T-cell (primary cell): ENCODE results near the gene TRAPPC3L. TPM values are rescaled to one million over a fixed set of nuclear protein-coding genes. Genes with fewer than 3 reads are reported as not detected.

Experiments used
- ATAC-seq, 4 experiments: fragments of 200-7000 bp in 3 of 4; fragments of 150-1000 bp in 1 of 4; cut with Tn5 transposase; replicated peaks in 1 of 4; 1 replicate in 3 of 4; 2 replicates in 1 of 4; pipeline ENCODE4 v1.10.0; 2021; ENCODE audit warnings: moderate library complexity in 3 of 4, mild to moderate bottlenecking in 2 of 4, moderate number of reproducible peaks in 1 of 4
- CTCF ChIA-PET, 2 donors: fragments of 300-600 bp; sonication (Branson Sonifier 250); formaldehyde crosslinking; loops; one replicate each; lab custom pipeline; 2022; ENCODE audit warnings: antibody characterized with exemption in 2 of 2; lab: Charles Lee
- POLR2A ChIA-PET, 2 donors: fragments of 300-600 bp; sonication (Branson Sonifier 250); formaldehyde crosslinking; loops; one replicate each; lab custom pipeline; 2022; ENCODE audit warnings: antibody characterized with exemption in 2 of 2; lab: Charles Lee
- DNase-seq, 35 experiments: peaks; one replicate each; pipeline versions ENCODE4 v3.0.0 to v3.0.0-alpha.2; 2013 to 2023
- H3K27ac ChIP-seq: one replicate; pipeline ENCODE4 v1.5.1; 2013; ENCODE audit warnings: low read length
- H3K27me3 ChIP-seq, 2 experiments: replicated peaks in 1 of 2; 1 replicate in 1 of 2; 2 replicates in 1 of 2; pipeline versions ENCODE4 v1.6.1 to v1.7.0; 2013; ENCODE audit warnings: low read length in 1 of 2, mixed read lengths in 1 of 2; ENCODE audit not compliant: control insufficient read depth in 2 of 2, insufficient read depth in 2 of 2; ENCODE audit errors: extremely low read depth in 1 of 2
- H3K36me3 ChIP-seq, 2 donors: 1 replicate in 1 of 2; 2 replicates in 1 of 2; pipeline versions ENCODE4 v1.6.1 to v1.7.0; 2013; ENCODE audit warnings: low read length in 1 of 2; ENCODE audit not compliant: control insufficient read depth in 2 of 2, insufficient read depth in 1 of 2; ENCODE audit errors: extremely low read depth in 1 of 2
- H3K4me1 ChIP-seq, 2 experiments: 1 replicate in 1 of 2; 2 replicates in 1 of 2; pipeline versions ENCODE4 v1.6.1 to v1.7.0; 2013; ENCODE audit warnings: low read length in 2 of 2, mixed read lengths in 1 of 2; ENCODE audit not compliant: insufficient read depth in 2 of 2, control insufficient read depth in 1 of 2; ENCODE audit errors: extremely low read depth in 1 of 2
- H3K4me3 ChIP-seq, 2 donors: 1 replicate in 1 of 2; 2 replicates in 1 of 2; pipeline versions ENCODE4 v1.5.1 to v1.7.0; 2013; ENCODE audit warnings: mild to moderate bottlenecking in 2 of 2, low read length in 1 of 2, moderate library complexity in 1 of 2; ENCODE audit not compliant: control insufficient read depth in 1 of 2; ENCODE audit errors: extremely low read depth in 1 of 2
- H3K9me3 ChIP-seq: 2 replicates; pipeline ENCODE4 v1.7.0; 2013
- H3K27ac Mint-ChIP-seq, 2 donors: one replicate each; pipeline ENCODE4 v1.8.0; 2020 to 2021; ENCODE audit warnings: mild to moderate bottlenecking in 2 of 2, mixed read lengths in 2 of 2
- H3K27me3 Mint-ChIP-seq, 2 donors: one replicate each; pipeline ENCODE4 v1.8.0; 2021 to 2022; ENCODE audit warnings: mixed read lengths in 2 of 2
- H3K36me3 Mint-ChIP-seq: one replicate; pipeline ENCODE4 v1.8.0; 2021; ENCODE audit warnings: mixed read lengths
- H3K4me1 Mint-ChIP-seq, 3 donors: one replicate each; pipeline ENCODE4 v1.8.0; 2020 to 2022; ENCODE audit warnings: mixed read lengths in 3 of 3, mild to moderate bottlenecking in 1 of 3
- H3K4me3 Mint-ChIP-seq, 3 donors: one replicate each; pipeline ENCODE4 v1.8.0; 2020 to 2022; ENCODE audit warnings: mild to moderate bottlenecking in 3 of 3, mixed read lengths in 3 of 3, moderate library complexity in 3 of 3
- H3K9me3 Mint-ChIP-seq, 3 donors: one replicate each; pipeline ENCODE4 v1.8.0; 2020 to 2022; ENCODE audit warnings: mixed read lengths in 3 of 3
- WGBS: methylation state at CpG from one replicate; pipeline ENCODE4 v1.1.5; 2013; ENCODE audit warnings: missing lambda C conversion rate; ENCODE audit not compliant: insufficient coverage; 5-methylcytosine and 5-hydroxymethylcytosine counted together
- total RNA-seq, 35 experiments: library from RNA in 6 of 35; stranded (reverse) in 6 of 35; fragments of 120-200 nt in 1 of 35; gene quantifications; one replicate each; pipeline versions ENCODE4 v1.2.1 to v1.2.4 and lab custom pipeline; 2013 to 2026

The TRAPPC3L gene
- total RNA-seq, 5 donors from 2014 or later (not counting 1 experiment from before 2014, with no cell fraction given), result not detected

DNA sequence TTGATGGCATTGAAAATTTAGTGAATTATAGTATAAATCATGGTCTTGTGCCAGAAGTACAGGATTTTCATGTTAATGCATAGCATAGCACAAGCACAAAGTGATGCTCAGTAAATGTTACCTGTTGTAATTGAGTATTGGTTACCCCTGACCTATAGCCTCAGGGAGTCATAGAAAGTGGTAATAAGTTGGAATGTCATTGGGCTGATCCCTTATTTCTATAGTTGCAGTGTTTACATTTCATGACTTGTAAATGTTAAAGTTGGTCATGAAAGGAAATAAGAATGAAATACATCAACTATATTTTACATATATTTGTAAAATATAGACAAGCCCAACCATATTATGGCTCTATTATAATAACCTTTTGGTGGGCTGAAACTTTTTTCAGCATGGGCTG, 32.9 kb upstream of the TRAPPC3L start:
- POLR2A ChIA-PET, result no interaction called here
- H3K27me3 Mint-ChIP-seq, result no peaks in the 10 kb centered on the region
- no peaks in the 10 kb centered on the region for H3K9me3 Mint-ChIP-seq
- Histone ChIP-seq H3K27me3 (no peaks in the 10 kb centered on the region), H3K4me1 (peaks cover 0 to under 1% of the 10 kb centered on the region in 2 experiments), H3K9me3 (no peaks in the 10 kb centered on the region), H3K36me3 (peaks cover 0 to 28% of the 10 kb centered on the region in 2 donors), H3K27ac (no peak overlapping the region), H3K4me3 (no peak overlapping the region)
- no peak overlapping the region for H3K4me3 Mint-ChIP-seq
- CTCF ChIA-PET, result no interaction called here
- peaks cover 53 to 57% (median 55%) of the 10 kb centered on the region in 3 donors for H3K4me1 Mint-ChIP-seq
- DNase-seq (no peak), ATAC-seq (no peak)
- peaks cover 51% of the 10 kb centered on the region for H3K36me3 Mint-ChIP-seq
- no peak overlapping the region for H3K27ac Mint-ChIP-seq

DNA sequence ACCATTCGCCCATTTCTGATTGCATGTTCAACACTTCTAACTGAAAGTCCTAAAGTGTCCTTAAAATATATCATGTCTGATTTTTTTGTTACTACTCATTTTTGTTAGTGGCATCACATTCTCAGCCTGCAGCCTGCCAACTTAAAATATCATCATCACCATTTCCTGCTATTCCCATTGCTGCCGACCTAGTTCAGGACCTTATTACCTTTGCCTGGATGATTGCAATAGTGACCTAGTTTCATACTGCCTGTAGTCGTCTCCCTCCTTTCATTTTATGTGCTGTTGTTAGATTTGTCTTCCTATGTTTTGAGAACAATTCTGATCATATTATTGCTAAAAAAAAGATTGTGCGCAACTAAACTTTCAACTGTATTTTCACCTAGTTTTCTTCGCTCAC, 32.0 kb upstream of the TRAPPC3L start:
- Histone ChIP-seq H3K27ac (no peak overlapping the region), H3K36me3 (peaks cover 0 to 24% of the 10 kb centered on the region in 2 donors), H3K4me1 (peaks cover 3 to 7% of the 10 kb centered on the region in 2 experiments), H3K9me3 (no peaks in the 10 kb centered on the region), H3K4me3 (no peak overlapping the region), H3K27me3 (no peaks in the 10 kb centered on the region)
- Mint-ChIP-seq H3K4me3 (no peak overlapping the region), H3K27ac (no peak overlapping the region), H3K4me1 (peaks cover 60 to 66% (median 61%) of the 10 kb centered on the region in 3 donors), H3K36me3 (peaks cover 45% of the 10 kb centered on the region), H3K9me3 (no peaks in the 10 kb centered on the region), H3K27me3 (no peaks in the 10 kb centered on the region)
- CTCF ChIA-PET, result interaction anchor here (0.6 to 1.3 kb wide), 2 partner anchors 15 to 17 kb away, joined by 3 to 4 read pairs; no protein-coding TSS in a partner anchor
- DNase-seq (no peak), ATAC-seq (no peak)
- POLR2A ChIA-PET, result no interaction called here
- 100% methylated on average over 2 of the region's 5 CpGs for WGBS

DNA sequence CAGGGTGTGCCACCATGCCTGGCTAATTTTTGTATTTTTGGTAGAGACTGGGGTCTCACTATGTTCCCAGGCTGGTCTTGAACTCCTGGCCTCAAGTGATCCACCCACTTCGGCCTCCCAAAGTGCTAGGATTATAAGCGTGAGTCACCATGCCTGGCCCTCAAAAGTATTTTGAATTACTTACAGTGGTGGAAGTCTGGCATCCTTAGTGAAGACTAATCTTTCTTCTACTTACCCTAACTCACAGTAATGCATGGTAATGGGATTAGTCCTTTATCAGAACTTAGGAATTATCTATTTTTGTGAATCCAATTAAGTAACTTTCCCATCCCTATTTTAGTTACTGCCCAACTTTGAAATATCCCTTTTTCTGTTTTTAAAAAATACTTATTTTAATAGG, 29.7 kb upstream of the TRAPPC3L start:
- POLR2A ChIA-PET, result interaction anchor here in 1 of 2 donors (1.0 kb wide), 1 partner anchor 154 kb away, joined by 5 read pairs; no protein-coding TSS in a partner anchor
- no CpG with 5 or more reads among the region's 2 CpGs for WGBS
- no peak overlapping the region for H3K27ac Mint-ChIP-seq

DNA sequence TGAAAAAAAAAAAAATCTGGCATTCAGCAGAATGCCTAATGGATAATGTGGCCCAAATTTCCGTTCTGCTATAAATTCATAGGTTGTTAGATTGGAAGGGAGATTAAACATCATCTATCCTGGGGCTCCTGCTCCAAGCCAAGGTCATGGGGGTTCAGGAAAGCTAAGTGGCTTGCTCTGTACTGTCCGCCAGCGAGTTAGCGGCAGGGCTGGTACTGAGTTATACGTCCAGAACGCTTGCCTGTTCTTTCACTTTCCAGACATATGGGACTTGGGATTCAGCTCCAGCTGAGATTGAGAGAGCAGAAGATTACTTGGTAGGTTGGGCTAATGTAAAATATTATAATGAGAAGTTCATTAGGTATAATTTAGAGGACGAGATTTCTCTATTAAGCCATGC, 26.7 kb upstream of the TRAPPC3L start:
- WGBS, result 0% methylated on average over 2 of the region's 7 CpGs
- ATAC-seq (no peak), DNase-seq (peak in 1 of 35 experiments; percentile 22)
- H3K9me3 ChIP-seq, result no peaks in the 10 kb centered on the region
- peak overlapping the region; percentile 97 to 99 for H3K27ac Mint-ChIP-seq
- peaks cover 8 to 25% of the 10 kb centered on the region in 2 experiments for H3K4me1 ChIP-seq
- H3K4me3 ChIP-seq, result peak overlapping the region; percentile 92 to 95
- H3K4me3 Mint-ChIP-seq, result peak overlapping the region; percentile 92 to 100 (median 98)
- peaks cover 0 to 10% of the 10 kb centered on the region in 2 donors for H3K36me3 ChIP-seq
- H3K36me3 Mint-ChIP-seq, result peaks cover 20% of the 10 kb centered on the region
- H3K9me3 Mint-ChIP-seq, result no peaks in the 10 kb centered on the region
- no peaks in the 10 kb centered on the region for H3K27me3 Mint-ChIP-seq
- H3K27me3 ChIP-seq, result no peaks in the 10 kb centered on the region
- H3K4me1 Mint-ChIP-seq, result peaks cover 58 to 69% (median 60%) of the 10 kb centered on the region in 3 donors
- CTCF ChIA-PET, result interaction anchor here (0.5 to 2.3 kb wide), 11 partner anchors 9 to 333 kb away, joined by 3 to 12 read pairs (median 4); no protein-coding TSS in a partner anchor
- POLR2A ChIA-PET, result interaction anchor here (0.7 to 1.3 kb wide), 6 partner anchors 8 to 356 kb away, joined by 3 to 13 read pairs (median 4); partner anchors contain the start of gene KPNA5 (in 1 of the 2)
- H3K27ac ChIP-seq, result peak overlapping the region; percentile 99

More for the DNA sequence above, 29.7 kb upstream of the TRAPPC3L start:
- DNase-seq (no peak), ATAC-seq (no peak)
- no peak overlapping the region for H3K4me3 Mint-ChIP-seq
- peaks cover 36% of the 10 kb centered on the region for H3K36me3 Mint-ChIP-seq
- no peaks in the 10 kb centered on the region for H3K9me3 Mint-ChIP-seq
- Histone ChIP-seq H3K27me3 (no peaks in the 10 kb centered on the region), H3K4me1 (peaks cover 8 to 18% of the 10 kb centered on the region in 2 experiments), H3K9me3 (no peaks in the 10 kb centered on the region), H3K36me3 (peaks cover 0 to 13% of the 10 kb centered on the region in 2 donors), H3K27ac (no peak overlapping the region), H3K4me3 (no peak overlapping the region)
- CTCF ChIA-PET, result no interaction called here
- no peaks in the 10 kb centered on the region for H3K27me3 Mint-ChIP-seq
- peaks cover 69 to 82% (median 73%) of the 10 kb centered on the region in 3 donors for H3K4me1 Mint-ChIP-seq

DNA sequence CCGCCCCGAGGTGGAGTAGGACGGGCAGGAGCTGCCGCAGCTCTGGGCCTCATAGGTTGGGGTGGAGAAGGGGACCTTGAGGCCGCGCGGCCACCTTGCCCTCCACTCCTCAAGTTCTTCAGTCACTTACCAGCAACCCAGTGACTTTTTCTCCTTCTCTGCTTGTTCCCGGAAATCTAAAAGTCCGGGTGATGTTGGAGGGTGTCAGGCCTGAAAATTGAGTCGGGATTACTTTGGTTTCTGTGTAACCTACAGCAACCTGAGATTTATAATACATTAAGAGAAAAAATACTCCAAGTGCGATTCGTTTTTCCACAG, 26.2 kb upstream of the TRAPPC3L start:
- H3K9me3 Mint-ChIP-seq, result no peaks in the 10 kb centered on the region
- Histone ChIP-seq H3K27ac (peak overlapping the region; percentile 99), H3K36me3 (peaks cover 0 to 10% of the 10 kb centered on the region in 2 donors), H3K9me3 (no peaks in the 10 kb centered on the region), H3K4me1 (peaks cover 8 to 25% of the 10 kb centered on the region in 2 experiments), H3K4me3 (peak overlapping the region; percentile 92 to 95), H3K27me3 (no peaks in the 10 kb centered on the region)
- H3K4me3 Mint-ChIP-seq, result peak overlapping the region; percentile 92 to 100 (median 98)
- H3K27me3 Mint-ChIP-seq, result no peaks in the 10 kb centered on the region
- H3K36me3 Mint-ChIP-seq, result peaks cover 16% of the 10 kb centered on the region
- ChIA-PET CTCF (interaction anchor here (0.5 to 2.3 kb wide), 10 partner anchors 11 to 470 kb away, joined by 3 to 12 read pairs (median 4); no protein-coding TSS in a partner anchor), POLR2A (interaction anchor here (0.5 to 3.6 kb wide), 11 partner anchors 9 to 355 kb away, joined by 3 to 21 read pairs (median 4); partner anchors contain the start of genes TSPYL1 (in 2 of the 2), KPNA5 (in 1 of the 2) and ZUP1 (in 1 of the 2))
- peaks cover 56 to 63% (median 56%) of the 10 kb centered on the region in 3 donors for H3K4me1 Mint-ChIP-seq
- WGBS, result no CpG with 5 or more reads among the region's 12 CpGs
- ATAC-seq (no peak), DNase-seq (no peak)
- peak overlapping the region; percentile 97 to 99 for H3K27ac Mint-ChIP-seq

DNA sequence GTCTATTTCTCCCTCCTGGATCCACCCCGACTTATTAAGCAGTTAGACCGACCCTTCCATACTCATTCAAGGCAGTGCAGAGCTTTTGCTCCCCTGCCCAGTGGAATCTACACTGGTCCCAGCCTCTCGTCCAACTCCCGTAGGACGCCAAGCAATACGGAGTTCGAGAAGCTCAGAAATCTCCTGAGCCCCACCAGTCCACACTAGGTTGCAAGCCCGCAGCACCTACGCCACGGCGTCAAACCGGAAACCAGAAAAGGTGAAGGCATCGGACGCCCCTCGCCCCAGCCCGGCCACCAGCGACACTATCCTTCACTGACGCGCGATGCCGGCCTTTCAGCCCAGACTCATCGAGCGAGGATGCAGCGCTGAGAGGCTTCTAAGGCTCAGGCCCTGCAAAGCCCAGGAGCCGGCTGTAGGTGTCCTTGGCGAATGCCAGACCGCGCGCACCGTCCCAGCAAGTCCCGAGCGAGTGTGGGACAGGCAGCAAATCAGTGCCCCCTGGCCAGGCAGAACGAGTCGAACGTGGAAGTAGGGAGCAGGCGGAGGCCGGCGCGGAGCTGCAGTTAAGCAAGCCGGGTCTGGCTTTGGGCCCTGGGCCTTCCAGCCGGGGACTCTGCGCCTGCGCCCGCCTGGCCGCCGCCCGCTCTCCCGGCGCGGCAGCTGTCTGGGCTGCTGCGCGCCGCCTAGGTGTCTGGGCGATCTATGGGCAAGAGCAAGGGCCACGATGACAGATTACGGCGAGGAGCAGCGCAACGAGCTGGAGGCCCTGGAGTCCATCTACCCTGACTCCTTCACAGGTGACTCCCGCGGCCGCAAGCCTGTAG, 25.6 kb upstream of the TRAPPC3L start, which contains the start of gene RWDD1:
TSS of gene RWDD1 (plus strand) at position 649 of the 827 bp plus-strand sequence. CDS start at position 728, 79 bp downstream.
- Mint-ChIP-seq H3K27ac (peak within 1 kb of the TSS; percentile 97 to 99), H3K27me3 (no peaks in the 10 kb centered on the region), H3K9me3 (no peaks in the 10 kb centered on the region), H3K4me3 (peak within 1 kb of the TSS; percentile 92 to 100 (median 98)), H3K36me3 (peaks cover 11% of the 10 kb centered on the region), H3K4me1 (peaks cover 50 to 58% (median 51%) of the 10 kb centered on the region in 3 donors)
- Histone ChIP-seq H3K9me3 (no peaks in the 10 kb centered on the region), H3K27me3 (no peaks in the 10 kb centered on the region), H3K4me1 (peaks cover 8 to 25% of the 10 kb centered on the region in 2 experiments), H3K4me3 (peak within 1 kb of the TSS; percentile 92 to 95), H3K27ac (peak within 1 kb of the TSS; percentile 99), H3K36me3 (peaks cover 0 to 5% of the 10 kb centered on the region in 2 donors)
- POLR2A ChIA-PET, result interaction anchor here (0.5 to 3.6 kb wide), 17 partner anchors 8 to 355 kb away, joined by 3 to 21 read pairs (median 4); partner anchors contain the start of genes TSPYL1 (in 2 of the 2), KPNA5 (in 1 of the 2) and ZUP1 (in 1 of the 2)
- WGBS, result under 1% methylated on average over 59 of the region's 62 CpGs
- ATAC-seq (peak; percentile 92 to 97 (median 93)), DNase-seq (peak; percentile 94 to 99 (median 98))
- CTCF ChIA-PET, result interaction anchor here (0.6 to 2.3 kb wide), 11 partner anchors 10 to 470 kb away, joined by 3 to 12 read pairs (median 4); no protein-coding TSS in a partner anchor
